ENCODE results near the gene NDUFA3.
A peak's percentile ranks its signal among the peaks of the same experiment; 100 is the strongest.

Gene NDUFA3

GRCh38 chr19:54128796-54129616 lies 26.4 kb downstream of the NDUFA3 start:
- peaks cover 34% of the 10 kb centered on the region; the same call in 1 of the 2 replicates for H3K36me3 ChIP-seq (ENCODE audit: insufficient read depth, low read length)
- TF ChIP-seq EZH2 (IDR thresholded peaks at IDR 0.05) (no peak), FOXP2 (optimal IDR thresholded peaks at IDR 0.05; ENCODE audit: control extremely low read depth, extremely low read length, insufficient read depth) (no peak), POLR2AphosphoS5 (IDR thresholded peaks at IDR 0.05; ENCODE audit: borderline replicate concordance, low read depth, low read length) (no peak)
- no peak overlapping the region for H3K4me3 ChIP-seq
- H3K9ac ChIP-seq (ENCODE audit: insufficient read length), result no peak overlapping the region
- no peak for DNase-seq (ENCODE audit: low read depth, low spot score)
- H3K27ac ChIP-seq, result no peak overlapping the region
- H3K9me3 ChIP-seq (ENCODE audit: low read depth, low read length), result no peaks in the 10 kb centered on the region

- no peak overlapping the region for H3K27ac ChIP-seq
- no peak overlapping the region for H3K4me3 ChIP-seq
- peaks cover 28% of the 10 kb centered on the region; the same call in 1 of the 2 replicates for H3K36me3 ChIP-seq (ENCODE audit: insufficient read depth, low read length)
- no peak for TF ChIP-seq EZH2 (IDR thresholded peaks at IDR 0.05)
- no peak for TF ChIP-seq FOXP2 (optimal IDR thresholded peaks at IDR 0.05; ENCODE audit: control extremely low read depth, extremely low read length, insufficient read depth)
- no peak for TF ChIP-seq POLR2AphosphoS5 (IDR thresholded peaks at IDR 0.05; ENCODE audit: borderline replicate concordance, low read depth, low read length)
- H3K9me3 ChIP-seq (ENCODE audit: low read depth, low read length), result no peaks in the 10 kb centered on the region
- H3K9ac ChIP-seq (ENCODE audit: insufficient read length), result no peak overlapping the region
- no peak for DNase-seq (ENCODE audit: low read depth, low spot score)
Observed at GRCh38 chr19:54129617-54129996, 27.0 kb downstream of the NDUFA3 start.

- H3K9ac ChIP-seq (ENCODE audit: insufficient read length), result no peak overlapping the region
- H3K27ac ChIP-seq, result no peak overlapping the region
- no peaks in the 10 kb centered on the region for H3K9me3 ChIP-seq (ENCODE audit: low read depth, low read length)
- DNase-seq (ENCODE audit: low read depth, low spot score), result peak; percentile 44
- H3K36me3 ChIP-seq (ENCODE audit: insufficient read depth, low read length), result peaks cover 7% of the 10 kb centered on the region; the same call in 1 of the 2 replicates
- H3K4me3 ChIP-seq, result no peak overlapping the region
- no peak for TF ChIP-seq EZH2 (IDR thresholded peaks at IDR 0.05)
- no peak for TF ChIP-seq POLR2AphosphoS5 (IDR thresholded peaks at IDR 0.05; ENCODE audit: borderline replicate concordance, low read depth, low read length)
- TF ChIP-seq FOXP2 (optimal IDR thresholded peaks at IDR 0.05; ENCODE audit: control extremely low read depth, extremely low read length, insufficient read depth), result no peak
Observed at GRCh38 chr19:54133312-54133956, 30.8 kb downstream of the NDUFA3 start.

- H3K27ac ChIP-seq, result no peak overlapping the region
Observed at GRCh38 chr19:54133957-54134590, 31.4 kb downstream of the NDUFA3 start.

GRCh38 chr19:54136086-54136863 lies 33.6 kb downstream of the NDUFA3 start:
- TF ChIP-seq EZH2 (IDR thresholded peaks at IDR 0.05) (no peak), FOXP2 (optimal IDR thresholded peaks at IDR 0.05; ENCODE audit: control extremely low read depth, extremely low read length, insufficient read depth) (no peak), POLR2AphosphoS5 (IDR thresholded peaks at IDR 0.05; ENCODE audit: borderline replicate concordance, low read depth, low read length) (no peak)
- DNase-seq (ENCODE audit: low read depth, low spot score), result no peak
- H3K4me3 ChIP-seq, result peak overlapping the region; percentile 81
- H3K36me3 ChIP-seq (ENCODE audit: insufficient read depth, low read length), result peaks cover 18% of the 10 kb centered on the region; the same call in 1 of the 2 replicates
- no peaks in the 10 kb centered on the region for H3K9me3 ChIP-seq (ENCODE audit: low read depth, low read length)
- H3K9ac ChIP-seq (ENCODE audit: insufficient read length), result peak overlapping the region; percentile 56
- no peak overlapping the region for H3K27ac ChIP-seq

More at GRCh38 chr19:54133957-54134590, 31.4 kb downstream of the NDUFA3 start:
- Histone ChIP-seq H3K36me3 (ENCODE audit: insufficient read depth, low read length) (peaks cover 6% of the 10 kb centered on the region; the same call in 1 of the 2 replicates), H3K9ac (ENCODE audit: insufficient read length) (no peak overlapping the region), H3K9me3 (ENCODE audit: low read depth, low read length) (no peaks in the 10 kb centered on the region), H3K4me3 (no peak overlapping the region)
- TF ChIP-seq EZH2 (IDR thresholded peaks at IDR 0.05) (no peak), FOXP2 (optimal IDR thresholded peaks at IDR 0.05; ENCODE audit: control extremely low read depth, extremely low read length, insufficient read depth) (no peak), POLR2AphosphoS5 (IDR thresholded peaks at IDR 0.05; ENCODE audit: borderline replicate concordance, low read depth, low read length) (no peak)
- DNase-seq (ENCODE audit: low read depth, low spot score), result no peak

- peaks cover 24% of the 10 kb centered on the region; the same call in 1 of the 2 replicates for H3K36me3 ChIP-seq (ENCODE audit: insufficient read depth, low read length)
- DNase-seq (ENCODE audit: low read depth, low spot score), result peak; percentile 100
- no peak overlapping the region for H3K27ac ChIP-seq
- H3K9ac ChIP-seq (ENCODE audit: insufficient read length), result peak overlapping the region; percentile 98
- H3K4me3 ChIP-seq, result peak overlapping the region; percentile 89
- peak; percentile 86 for TF ChIP-seq FOXP2 (optimal IDR thresholded peaks at IDR 0.05; ENCODE audit: control extremely low read depth, extremely low read length, insufficient read depth)
- no peak for TF ChIP-seq EZH2 (IDR thresholded peaks at IDR 0.05)
- TF ChIP-seq POLR2AphosphoS5 (IDR thresholded peaks at IDR 0.05; ENCODE audit: borderline replicate concordance, low read depth, low read length), result peak; percentile 86
- no peaks in the 10 kb centered on the region for H3K9me3 ChIP-seq (ENCODE audit: low read depth, low read length)
Observed at GRCh38 chr19:54136864-54137698, 34.4 kb downstream of the NDUFA3 start.
